Mesenchymal stem cell (in vitro differentiated cells and primary cell): Measurements from ENCODE around the gene GARNL3.

Source experiments
- DNase-seq: peaks from one replicate; pipeline ENCODE4 v3.0.0-alpha.2; 2013
- H2AFZ ChIP-seq: one replicate; pipeline ENCODE4 v1.6.1; 2013; ENCODE audit warnings: low read depth, mild to moderate bottlenecking, control low read depth, inconsistent platforms, low read length, moderate library complexity
- H2AK5ac ChIP-seq: 2 replicates; pipeline ENCODE4 v1.6.1; 2013; ENCODE audit warnings: low read length, moderate library complexity, mild to moderate bottlenecking, inconsistent platforms; ENCODE audit not compliant: severe bottlenecking
- H2BK120ac ChIP-seq: one replicate; pipeline ENCODE4 v1.6.1; 2013; ENCODE audit warnings: low read depth, mild to moderate bottlenecking, inconsistent platforms, low read length, moderate library complexity
- H2BK12ac ChIP-seq, 2 experiments: one replicate each; pipeline ENCODE4 v1.6.1; 2013; ENCODE audit warnings: inconsistent platforms in 2 of 2, low read length in 2 of 2, mild to moderate bottlenecking in 2 of 2, moderate library complexity in 2 of 2, control low read depth in 1 of 2
- H2BK15ac ChIP-seq: one replicate; pipeline ENCODE4 v1.6.1; 2013; ENCODE audit warnings: mild to moderate bottlenecking, low read depth, inconsistent platforms; ENCODE audit not compliant: poor library complexity, severe bottlenecking
- H2BK5ac ChIP-seq: 2 replicates; pipeline ENCODE4 v1.6.1; 2013; ENCODE audit warnings: low read depth, mild to moderate bottlenecking, low read length, control low read depth, inconsistent platforms; ENCODE audit not compliant: poor library complexity, severe bottlenecking
- H3K14ac ChIP-seq, 2 experiments: one replicate each; pipeline ENCODE4 v1.6.1; 2013; ENCODE audit warnings: inconsistent platforms in 2 of 2, low read length in 2 of 2, control low read depth in 1 of 2, mild to moderate bottlenecking in 1 of 2, moderate library complexity in 1 of 2
- H3K18ac ChIP-seq, 2 experiments: one replicate each; pipeline ENCODE4 v1.6.1; 2013; ENCODE audit warnings: inconsistent platforms in 2 of 2, low read length in 2 of 2, control low read depth in 1 of 2, low read depth in 1 of 2, mild to moderate bottlenecking in 1 of 2
- H3K23ac ChIP-seq, 2 experiments: one replicate each; pipeline ENCODE4 v1.6.1; 2013; ENCODE audit warnings: inconsistent platforms in 2 of 2, low read length in 2 of 2, mild to moderate bottlenecking in 2 of 2, moderate library complexity in 2 of 2, control low read depth in 1 of 2
- H3K27ac ChIP-seq: 2 replicates; pipeline ENCODE4 v1.5.1; 2013; ENCODE audit warnings: mild to moderate bottlenecking, moderate library complexity, low read length, control low read depth, inconsistent platforms; ENCODE audit not compliant: poor library complexity, severe bottlenecking
- H3K27me3 ChIP-seq, 2 experiments: 2 replicates each; pipeline versions ENCODE4 v1.6.1 to v1.7.0; 2013; ENCODE audit warnings: low read length in 2 of 2, mild to moderate bottlenecking in 2 of 2, moderate library complexity in 2 of 2, control low read depth in 1 of 2, inconsistent platforms in 1 of 2; ENCODE audit not compliant: control insufficient read depth in 1 of 2, insufficient read depth in 1 of 2
- H3K36me3 ChIP-seq, 2 experiments: 2 replicates each; pipeline versions ENCODE4 v1.6.1 to v1.7.0; 2013; ENCODE audit warnings: low read length in 2 of 2, control low read depth in 1 of 2, inconsistent platforms in 1 of 2, low read depth in 1 of 2, mild to moderate bottlenecking in 1 of 2; ENCODE audit not compliant: insufficient read depth in 2 of 2, control insufficient read depth in 1 of 2
- H3K4ac ChIP-seq, 2 experiments: one replicate each; pipeline ENCODE4 v1.6.1; 2013; ENCODE audit warnings: inconsistent platforms in 2 of 2, low read length in 2 of 2, mild to moderate bottlenecking in 2 of 2, moderate library complexity in 2 of 2, control low read depth in 1 of 2, low read depth in 1 of 2
- H3K4me1 ChIP-seq: 2 replicates; pipeline ENCODE4 v1.6.1; 2013; ENCODE audit warnings: low read depth, low read length, control low read depth; ENCODE audit not compliant: control insufficient read depth, insufficient read depth
- H3K4me2 ChIP-seq: 2 replicates; pipeline ENCODE4 v1.6.1; 2013; ENCODE audit warnings: low read length, mild to moderate bottlenecking, inconsistent platforms; ENCODE audit not compliant: poor library complexity, severe bottlenecking
- H3K4me3 ChIP-seq, 2 experiments: 2 replicates each; pipeline versions ENCODE4 v1.5.1 to v1.7.0; 2013; ENCODE audit warnings: low read length in 2 of 2, mild to moderate bottlenecking in 2 of 2, control low read depth in 1 of 2, low read depth in 1 of 2; ENCODE audit not compliant: insufficient read depth in 1 of 2
- H3K79me1 ChIP-seq: replicated peaks from 2 replicates; pipeline ENCODE4 v1.6.1; 2013; ENCODE audit warnings: mild to moderate bottlenecking, control low read depth, low read length, inconsistent platforms; ENCODE audit not compliant: poor library complexity, severe bottlenecking
- H3K9ac ChIP-seq: 2 replicates; pipeline ENCODE4 v1.7.0; 2013; ENCODE audit warnings: mild to moderate bottlenecking, low read length, moderate library complexity
- H3K9me3 ChIP-seq: 2 replicates; pipeline ENCODE4 v1.7.0; 2013; ENCODE audit warnings: mild to moderate bottlenecking, low read length; ENCODE audit not compliant: control insufficient read depth
- H4K8ac ChIP-seq: one replicate; pipeline ENCODE4 v1.6.1; 2013; ENCODE audit warnings: inconsistent platforms, mild to moderate bottlenecking, low read length, moderate library complexity
- H4K91ac ChIP-seq: one replicate; pipeline ENCODE4 v1.6.1; 2013; ENCODE audit warnings: mild to moderate bottlenecking, low read length, inconsistent platforms
- WGBS: methylation state at CpG from one replicate; pipeline ENCODE4 v1.1.7; 2013; ENCODE audit warnings: mixed read lengths; 5-methylcytosine and 5-hydroxymethylcytosine counted together

The GARNL3 gene

GRCh38 chr9:127426756-127427155 is 162.2 kb downstream of the GARNL3 start:
- no peak overlapping the region for H3K14ac ChIP-seq
- no peak overlapping the region for H3K9ac ChIP-seq
- 100% methylated on average over 2 of the region's 2 CpGs for WGBS
- H2BK5ac ChIP-seq, result no peak overlapping the region
- no peak overlapping the region for H3K23ac ChIP-seq
- H2BK120ac ChIP-seq, result no peak overlapping the region
- H3K4me1 ChIP-seq, result peaks cover 9% of the 10 kb centered on the region
- H3K27ac ChIP-seq, result no peak overlapping the region
- H3K79me1 ChIP-seq, result peaks cover 31% of the 10 kb centered on the region
- H4K8ac ChIP-seq, result no peak overlapping the region
- no peak overlapping the region for H2AK5ac ChIP-seq
- DNase-seq, result no peak
- H4K91ac ChIP-seq, result no peak overlapping the region
- H3K27me3 ChIP-seq, result no peaks in the 10 kb centered on the region
- H3K4me2 ChIP-seq, result no peak overlapping the region
- H3K36me3 ChIP-seq, result peaks cover 19 to 40% of the 10 kb centered on the region in 2 experiments
- H2AFZ ChIP-seq, result no peak overlapping the region
- H3K18ac ChIP-seq, result no peak overlapping the region
- H3K4me3 ChIP-seq, result no peak overlapping the region
- no peak overlapping the region for H2BK12ac ChIP-seq
- H3K4ac ChIP-seq, result no peak overlapping the region
- H3K9me3 ChIP-seq, result no peaks in the 10 kb centered on the region
- H2BK15ac ChIP-seq, result no peak overlapping the region

DNA sequence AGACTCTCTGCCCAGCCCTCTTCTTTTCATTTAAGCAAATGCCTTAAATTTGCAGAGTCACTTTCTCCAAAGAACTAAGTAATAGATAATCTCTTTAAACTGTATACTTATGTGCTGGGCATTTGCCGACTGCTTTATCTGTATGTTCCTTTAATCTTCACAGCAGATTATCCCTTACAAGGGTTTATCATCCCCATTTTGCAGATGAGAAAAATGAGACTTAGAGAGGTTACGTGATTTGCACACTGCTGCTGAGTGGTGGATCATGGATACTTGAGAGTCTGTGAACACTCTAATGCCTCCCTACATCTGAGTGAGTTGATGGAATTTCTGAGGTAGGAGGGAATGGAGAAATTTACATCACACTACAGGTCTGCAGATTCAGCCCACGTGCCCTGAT is 163.8 kb downstream of the GARNL3 start:
- H3K4me2 ChIP-seq, result no peak overlapping the region
- no peak overlapping the region for H3K18ac ChIP-seq
- H3K14ac ChIP-seq, result no peak overlapping the region
- no peak overlapping the region for H3K27ac ChIP-seq
- no peak overlapping the region for H3K4ac ChIP-seq
- 100% methylated on average over 1 of the region's 3 CpGs for WGBS
- H3K79me1 ChIP-seq, result peaks cover 19% of the 10 kb centered on the region
- no peaks in the 10 kb centered on the region for H3K27me3 ChIP-seq
- no peak overlapping the region for H3K4me3 ChIP-seq
- H4K91ac ChIP-seq, result no peak overlapping the region
- H3K9me3 ChIP-seq, result no peaks in the 10 kb centered on the region
- H2BK15ac ChIP-seq, result no peak overlapping the region
- no peak overlapping the region for H2BK12ac ChIP-seq
- peaks cover 23 to 46% of the 10 kb centered on the region in 2 experiments for H3K36me3 ChIP-seq
- H2AK5ac ChIP-seq, result no peak overlapping the region
- no peak for DNase-seq
- no peak overlapping the region for H2BK120ac ChIP-seq
- no peak overlapping the region for H2AFZ ChIP-seq
- H2BK5ac ChIP-seq, result no peak overlapping the region
- no peak overlapping the region for H4K8ac ChIP-seq
- no peak overlapping the region for H3K9ac ChIP-seq
- no peak overlapping the region for H3K23ac ChIP-seq
- peaks cover 4% of the 10 kb centered on the region for H3K4me1 ChIP-seq

DNA sequence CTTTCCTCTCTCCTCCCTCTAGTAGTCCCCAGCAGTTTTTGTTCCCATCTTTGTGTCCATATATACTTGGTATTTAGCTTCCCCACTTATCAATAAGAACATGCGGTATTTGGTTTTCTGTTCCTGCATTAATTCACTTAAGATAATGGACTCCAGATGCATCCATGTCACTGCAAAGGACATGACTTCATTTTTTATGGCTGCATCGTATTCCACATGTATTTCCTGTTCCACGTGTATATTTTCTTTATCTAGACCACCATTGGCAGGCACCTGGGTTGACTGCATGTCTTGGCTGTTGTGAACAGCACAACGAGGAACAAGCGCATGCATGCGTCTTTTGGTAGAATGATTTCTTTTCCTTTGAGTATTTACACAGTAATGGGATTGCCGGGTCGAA is 165.8 kb downstream of the GARNL3 start:
- H2AFZ ChIP-seq, result no peak overlapping the region
- H3K4me2 ChIP-seq, result no peak overlapping the region
- no peak overlapping the region for H3K23ac ChIP-seq
- H2BK15ac ChIP-seq, result no peak overlapping the region
- H2BK120ac ChIP-seq, result no peak overlapping the region
- H4K8ac ChIP-seq, result no peak overlapping the region
- H3K79me1 ChIP-seq, result peaks cover 27% of the 10 kb centered on the region
- H3K27ac ChIP-seq, result no peak overlapping the region
- H3K9me3 ChIP-seq, result no peaks in the 10 kb centered on the region
- no peak overlapping the region for H3K9ac ChIP-seq
- H2BK12ac ChIP-seq, result no peak overlapping the region
- no peak overlapping the region for H2BK5ac ChIP-seq
- H4K91ac ChIP-seq, result no peak overlapping the region
- WGBS, result 97% methylated on average over 8 of the region's 8 CpGs
- no peaks in the 10 kb centered on the region for H3K27me3 ChIP-seq
- no peak overlapping the region for H3K4me3 ChIP-seq
- no peak overlapping the region for H3K4ac ChIP-seq
- peaks cover 39 to 65% of the 10 kb centered on the region in 2 experiments for H3K36me3 ChIP-seq
- H2AK5ac ChIP-seq, result no peak overlapping the region
- no peak overlapping the region for H3K14ac ChIP-seq
- no peak overlapping the region for H3K18ac ChIP-seq
- H3K4me1 ChIP-seq, result peaks cover 3% of the 10 kb centered on the region
- no peak for DNase-seq

DNA sequence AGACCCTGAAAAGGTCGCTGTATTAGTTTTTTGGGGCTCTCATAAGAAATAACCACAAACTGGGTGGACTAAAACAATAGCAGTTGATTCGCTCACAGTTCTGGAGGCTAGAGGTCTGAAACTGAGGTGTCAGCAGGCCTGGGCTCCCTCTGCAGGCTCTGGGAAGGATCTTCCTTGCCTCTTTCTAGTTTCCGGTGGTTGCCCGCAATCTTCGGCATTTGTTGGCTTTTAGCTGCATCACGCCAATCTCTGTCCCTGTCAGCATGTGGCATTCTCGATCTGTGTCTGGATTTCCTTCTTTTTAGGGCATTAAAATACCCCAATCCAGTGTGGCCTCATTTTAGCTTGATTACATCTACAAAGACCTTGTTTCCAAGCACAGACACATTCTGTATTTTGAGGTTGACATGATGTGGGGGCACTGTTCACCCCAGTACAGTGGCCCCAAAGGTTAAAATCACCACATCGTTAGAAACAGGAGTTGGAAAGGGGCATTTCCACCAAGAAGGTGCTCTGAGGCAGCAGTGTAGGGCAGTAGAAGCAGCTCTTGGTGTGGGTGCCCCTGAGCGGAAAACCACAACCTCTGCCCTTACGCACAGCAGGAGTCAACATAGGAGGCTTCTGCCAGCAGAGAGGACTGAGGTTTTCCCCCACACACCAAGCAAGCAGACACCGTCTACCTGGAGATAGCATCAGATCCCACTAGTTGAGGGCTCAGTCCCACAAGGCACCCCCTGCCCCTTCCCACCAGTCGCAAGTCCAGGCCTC is 173.1 kb downstream of the GARNL3 start:
- no peak overlapping the region for H3K4me2 ChIP-seq
- H3K27ac ChIP-seq, result no peak overlapping the region
- no peaks in the 10 kb centered on the region for H3K27me3 ChIP-seq
- peaks cover 4% of the 10 kb centered on the region for H3K9me3 ChIP-seq
- H4K91ac ChIP-seq, result no peak overlapping the region
- peaks cover 32% of the 10 kb centered on the region for H3K79me1 ChIP-seq
- H3K14ac ChIP-seq, result no peak overlapping the region
- H4K8ac ChIP-seq, result no peak overlapping the region
- H3K9ac ChIP-seq, result no peak overlapping the region
- no peak overlapping the region for H2AK5ac ChIP-seq
- H3K36me3 ChIP-seq, result peaks cover 79 to 86% of the 10 kb centered on the region in 2 experiments
- H2BK5ac ChIP-seq, result no peak overlapping the region
- H2BK12ac ChIP-seq, result no peak overlapping the region
- no peak for DNase-seq
- no peak overlapping the region for H3K23ac ChIP-seq
- H3K4ac ChIP-seq, result no peak overlapping the region
- no peak overlapping the region for H3K18ac ChIP-seq
- H2BK15ac ChIP-seq, result no peak overlapping the region
- H2BK120ac ChIP-seq, result no peak overlapping the region
- H3K4me3 ChIP-seq, result no peak overlapping the region
- no peak overlapping the region for H2AFZ ChIP-seq
- 83% methylated on average over 12 of the region's 12 CpGs for WGBS
- H3K4me1 ChIP-seq, result no peaks in the 10 kb centered on the region
